ENCODE measurements around the gene COPG1. TPM values are rescaled to one million over a fixed set of nuclear protein-coding genes. Genes with fewer than 3 reads are reported as not detected.

COPG1 gene
- total and polyA plus RNA-seq, 2 of the 13 experiments (the other 11 are each of a cell fraction or from before 2014, with no cell fraction given) = 98.6 to 166 TPM

GRCh38 chr3:129228891-129229585 lies 20.4 kb upstream of the COPG1 start (continued):
- no peak for TF ChIP-seq KDM2A (CRISPR knock-in tag; IDR thresholded peaks at IDR 0.05; ENCODE audit: borderline replicate concordance, low read depth)
- TF ChIP-seq ZNF354B (CRISPR knock-in tag; IDR thresholded peaks at IDR 0.05) = no peak
- no peak for TF ChIP-seq ZNF577 (CRISPR knock-in tag; IDR thresholded peaks at IDR 0.05; ENCODE audit: borderline replicate concordance, low read depth)
- no peak for TF ChIP-seq AGO1 (IDR thresholded peaks at IDR 0.05; ENCODE audit: low read depth, low read length, poor library complexity, severe bottlenecking)
- TF ChIP-seq GTF3A (CRISPR knock-in tag; conservative IDR thresholded peaks at IDR 0.05) = no peak
- peak; percentile 45; the same call in 1 of the 2 replicates for TF ChIP-seq FOSL2 (CRISPR knock-in tag; IDR thresholded peaks at IDR 0.05)
- TF ChIP-seq ZBTB7A (CRISPR knock-in tag; IDR thresholded peaks at IDR 0.05) = no peak
- TF ChIP-seq ZFP41 (CRISPR knock-in tag; IDR thresholded peaks at IDR 0.05; ENCODE audit: borderline replicate concordance) = no peak
- TF ChIP-seq STAT6 (CRISPR knock-in tag; IDR thresholded peaks at IDR 0.05; ENCODE audit: borderline replicate concordance) = no peak
- no peak for TF ChIP-seq ZKSCAN8 (CRISPR knock-in tag; IDR thresholded peaks at IDR 0.05; ENCODE audit: borderline replicate concordance)
- TF ChIP-seq KMT2A (CRISPR knock-in tag; IDR thresholded peaks at IDR 0.05) = no peak
- TF ChIP-seq RBAK (CRISPR knock-in tag; IDR thresholded peaks at IDR 0.05) = no peak
- TF ChIP-seq ZNF816 (CRISPR knock-in tag; IDR thresholded peaks at IDR 0.05; ENCODE audit: borderline replicate concordance) = no peak
- TF ChIP-seq TEAD3 (CRISPR knock-in tag; optimal IDR thresholded peaks at IDR 0.05; ENCODE audit: borderline replicate concordance) = no peak
- no peak for TF ChIP-seq ZNF788 (CRISPR knock-in tag; IDR thresholded peaks at IDR 0.05; ENCODE audit: borderline replicate concordance)
- TF ChIP-seq ZNF275 (CRISPR knock-in tag; IDR thresholded peaks at IDR 0.05; ENCODE audit: borderline replicate concordance) = no peak
- no peak for TF ChIP-seq IRX3 (CRISPR knock-in tag; IDR thresholded peaks at IDR 0.05; ENCODE audit: borderline replicate concordance, low read depth)
- TF ChIP-seq PITX1 (CRISPR knock-in tag; IDR thresholded peaks at IDR 0.05) = 0 out of 2 replicates have a peak, but pooled peaks have one; percentile 15
- TF ChIP-seq RAD51 (IDR thresholded peaks at IDR 0.05; ENCODE audit: borderline replicate concordance) = no peak
- no peak for TF ChIP-seq MXD3 (CRISPR knock-in tag; IDR thresholded peaks at IDR 0.05)
- no peak for TF ChIP-seq ZBTB8A (CRISPR knock-in tag; IDR thresholded peaks at IDR 0.05; ENCODE audit: borderline replicate concordance, low read depth)
- no peak for TF ChIP-seq ZNF256 (CRISPR knock-in tag; conservative IDR thresholded peaks at IDR 0.05)
- no peak for TF ChIP-seq HMG20A (CRISPR knock-in tag; IDR thresholded peaks at IDR 0.05; ENCODE audit: borderline replicate concordance)
- no peak for TF ChIP-seq ZNF362 (CRISPR knock-in tag; IDR thresholded peaks at IDR 0.05; ENCODE audit: borderline replicate concordance)
